Ascending aorta (tissue), 2 donors: ENCODE results near the gene XPR1. TPM values are rescaled to one million over a fixed set of nuclear protein-coding genes. Genes with fewer than 3 reads are reported as not detected.

Source experiments
- DNase-seq, 2 donors: peaks; one replicate each; pipeline ENCODE4 v3.0.0-alpha.2; 2019; ENCODE audit warnings: low spot score in 2 of 2
- H3K27ac ChIP-seq, 2 donors: fragments of 200-600 bp; sonication (generic); one replicate each; pipeline ENCODE4 v1.5.1; 2016 to 2017; ENCODE audit warnings: mild to moderate bottlenecking in 1 of 2
- H3K27me3 ChIP-seq: fragments of 200-600 bp; sonication (generic); one replicate; pipeline ENCODE4 v1.5.1; 2017
- H3K36me3 ChIP-seq, 2 donors: fragments of 200-600 bp; sonication (generic); one replicate each; pipeline ENCODE4 v1.5.1; 2016
- H3K4me1 ChIP-seq, 2 donors: fragments of 200-600 bp; sonication (generic); one replicate each; pipeline ENCODE4 v1.5.1; 2016 to 2017; ENCODE audit warnings: mild to moderate bottlenecking in 1 of 2
- H3K4me3 ChIP-seq, 2 donors: fragments of 200-600 bp; sonication (generic); one replicate each; pipeline ENCODE4 v1.5.1; 2016 to 2017; ENCODE audit warnings: mild to moderate bottlenecking in 1 of 2
- H3K9me3 ChIP-seq, 2 donors: fragments of 200-600 bp; sonication (generic); one replicate each; pipeline ENCODE4 v1.5.1; 2016
- intact Hi-C: fragments of 100-400 bp; cut with DNase I; formaldehyde crosslinking; loops from one replicate; pipeline ENCODE4 v1.15.1; 2023
- total RNA-seq: library from RNA; depleted of rRNA; stranded (reverse); fragments of >200 nt; gene quantifications from one replicate; pipeline ENCODE4 v1.1.0, GENCODE V29; 2016
- TF ChIP-seq, protein P1 (sequence below), 3 experiments: fragments of 200-600 bp in 2 of 3; fragments of 450-650 bp in 1 of 3; sonication (generic) in 2 of 3; IDR thresholded peaks; one replicate each; pipeline ENCODE4 v1.5.1; 2016 to 2019; ENCODE audit warnings: antibody characterized with exemption in 3 of 3, mild to moderate bottlenecking in 1 of 3, moderate library complexity in 1 of 3

XPR1 gene
- total RNA-seq, 1 donor from 2014 or later = 41.6 TPM

DNA sequence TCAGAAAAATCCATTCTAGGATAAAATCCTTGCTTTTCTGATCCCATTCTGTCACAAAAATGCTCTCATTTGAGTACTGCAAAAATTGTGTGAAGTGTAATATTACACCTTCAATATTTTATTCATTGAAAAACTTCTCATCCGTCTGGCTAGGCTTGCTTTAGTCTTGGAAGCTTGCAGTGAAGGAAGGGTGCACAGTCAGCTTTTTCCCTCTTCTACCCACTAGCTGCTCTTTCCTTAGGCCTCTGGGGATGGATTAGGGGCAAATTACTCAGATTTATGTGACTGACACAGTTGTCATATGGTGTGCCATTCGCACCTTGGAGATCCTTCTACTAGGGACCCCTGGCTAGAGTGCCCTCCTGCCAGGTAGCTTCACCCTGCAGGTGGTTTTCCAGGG is 40.9 kb upstream of the XPR1 start:
- H3K4me1 ChIP-seq = peaks cover 4 to 9% of the 10 kb centered on the region in 2 donors
- no peaks in the 10 kb centered on the region for H3K36me3 ChIP-seq
- intact Hi-C loops = no loop called here
- no peak overlapping the region for H3K27ac ChIP-seq
- peaks cover 3 to 18% of the 10 kb centered on the region in 2 donors for H3K9me3 ChIP-seq
- H3K27me3 ChIP-seq = no peaks in the 10 kb centered on the region
- TF ChIP-seq, protein P1, sequence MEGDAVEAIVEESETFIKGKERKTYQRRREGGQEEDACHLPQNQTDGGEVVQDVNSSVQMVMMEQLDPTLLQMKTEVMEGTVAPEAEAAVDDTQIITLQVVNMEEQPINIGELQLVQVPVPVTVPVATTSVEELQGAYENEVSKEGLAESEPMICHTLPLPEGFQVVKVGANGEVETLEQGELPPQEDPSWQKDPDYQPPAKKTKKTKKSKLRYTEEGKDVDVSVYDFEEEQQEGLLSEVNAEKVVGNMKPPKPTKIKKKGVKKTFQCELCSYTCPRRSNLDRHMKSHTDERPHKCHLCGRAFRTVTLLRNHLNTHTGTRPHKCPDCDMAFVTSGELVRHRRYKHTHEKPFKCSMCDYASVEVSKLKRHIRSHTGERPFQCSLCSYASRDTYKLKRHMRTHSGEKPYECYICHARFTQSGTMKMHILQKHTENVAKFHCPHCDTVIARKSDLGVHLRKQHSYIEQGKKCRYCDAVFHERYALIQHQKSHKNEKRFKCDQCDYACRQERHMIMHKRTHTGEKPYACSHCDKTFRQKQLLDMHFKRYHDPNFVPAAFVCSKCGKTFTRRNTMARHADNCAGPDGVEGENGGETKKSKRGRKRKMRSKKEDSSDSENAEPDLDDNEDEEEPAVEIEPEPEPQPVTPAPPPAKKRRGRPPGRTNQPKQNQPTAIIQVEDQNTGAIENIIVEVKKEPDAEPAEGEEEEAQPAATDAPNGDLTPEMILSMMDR (IDR thresholded peaks at IDR 0.05) = no peak
- no peak overlapping the region for H3K4me3 ChIP-seq
- no peak for DNase-seq

DNA sequence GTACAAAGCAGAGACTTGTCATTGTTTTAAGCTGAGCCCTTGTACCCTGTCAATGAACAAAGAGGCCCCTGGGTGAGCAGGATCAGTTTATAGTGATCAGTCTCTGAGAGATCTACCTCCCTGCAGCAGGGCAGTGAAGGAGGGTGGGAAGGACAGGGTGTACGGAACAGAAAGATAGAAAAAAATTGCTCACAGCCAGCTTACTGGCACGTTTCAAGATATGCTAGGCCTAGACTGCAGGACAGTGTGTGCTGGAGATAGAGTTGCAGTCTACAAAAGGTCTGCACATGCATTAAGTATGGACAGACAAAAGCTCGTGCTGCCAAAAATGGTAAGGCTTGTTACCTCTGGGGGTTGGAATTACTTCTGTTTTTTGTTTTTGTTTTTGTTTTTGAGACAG is 38.4 kb upstream of the XPR1 start:
- no peak overlapping the region for H3K27ac ChIP-seq
- TF ChIP-seq, protein P1 (IDR thresholded peaks at IDR 0.05) = no peak
- intact Hi-C loops = no loop called here
- no peaks in the 10 kb centered on the region for H3K27me3 ChIP-seq
- no peaks in the 10 kb centered on the region for H3K36me3 ChIP-seq
- H3K4me1 ChIP-seq = no peaks in the 10 kb centered on the region
- H3K4me3 ChIP-seq = no peak overlapping the region
- peaks cover 3 to 13% of the 10 kb centered on the region in 2 donors for H3K9me3 ChIP-seq
- no peak for DNase-seq

DNA sequence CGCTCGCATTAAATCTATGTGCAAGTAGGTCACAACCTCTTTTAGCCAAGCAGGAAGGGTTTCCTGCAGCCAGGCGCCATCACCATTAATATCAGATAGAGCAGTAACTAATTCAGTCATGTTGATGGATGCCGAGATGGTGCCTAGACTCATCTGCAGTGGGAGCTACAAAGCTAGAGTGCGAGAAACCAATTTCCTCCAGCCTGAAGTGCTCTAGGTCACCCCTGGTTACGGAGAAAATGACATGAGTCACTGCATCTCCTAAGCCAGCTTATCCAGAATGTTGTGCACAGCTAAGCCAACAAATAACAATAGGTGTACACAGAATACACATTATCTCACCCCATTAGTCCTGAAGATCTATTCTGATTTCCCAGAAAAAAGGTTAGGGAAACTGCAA is 37.1 kb upstream of the XPR1 start:
- no peaks in the 10 kb centered on the region for H3K9me3 ChIP-seq
- TF ChIP-seq, protein P1 (IDR thresholded peaks at IDR 0.05) = no peak
- H3K27me3 ChIP-seq = no peaks in the 10 kb centered on the region
- no peak overlapping the region for H3K4me3 ChIP-seq
- intact Hi-C loops = no loop called here
- DNase-seq = no peak
- no peaks in the 10 kb centered on the region for H3K4me1 ChIP-seq
- H3K36me3 ChIP-seq = no peaks in the 10 kb centered on the region
- no peak overlapping the region for H3K27ac ChIP-seq

DNA sequence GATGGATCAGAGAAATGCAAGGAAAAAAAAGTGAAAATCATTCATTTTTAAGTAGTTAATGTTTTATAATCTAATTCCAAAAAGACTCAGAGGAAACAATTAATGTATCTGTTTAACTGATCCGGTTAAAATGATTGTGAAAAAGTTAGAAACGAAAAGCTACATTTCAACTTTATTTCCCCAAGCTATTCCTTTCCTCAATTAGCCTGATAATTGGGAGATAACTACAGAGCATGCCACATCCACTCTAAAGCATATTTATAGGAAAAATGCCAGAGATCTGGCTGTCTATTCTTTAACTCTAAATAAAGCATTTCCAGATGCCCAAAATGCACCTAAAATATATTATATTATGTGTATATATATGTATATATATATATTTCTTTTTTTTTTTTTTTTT is 35.9 kb upstream of the XPR1 start:
- intact Hi-C loops = no loop called here
- no peaks in the 10 kb centered on the region for H3K9me3 ChIP-seq
- no peaks in the 10 kb centered on the region for H3K36me3 ChIP-seq
- no peaks in the 10 kb centered on the region for H3K4me1 ChIP-seq
- no peak for DNase-seq
- H3K27me3 ChIP-seq = no peaks in the 10 kb centered on the region
- TF ChIP-seq, protein P1 (IDR thresholded peaks at IDR 0.05) = no peak
- H3K4me3 ChIP-seq = no peak overlapping the region
- no peak overlapping the region for H3K27ac ChIP-seq

DNA sequence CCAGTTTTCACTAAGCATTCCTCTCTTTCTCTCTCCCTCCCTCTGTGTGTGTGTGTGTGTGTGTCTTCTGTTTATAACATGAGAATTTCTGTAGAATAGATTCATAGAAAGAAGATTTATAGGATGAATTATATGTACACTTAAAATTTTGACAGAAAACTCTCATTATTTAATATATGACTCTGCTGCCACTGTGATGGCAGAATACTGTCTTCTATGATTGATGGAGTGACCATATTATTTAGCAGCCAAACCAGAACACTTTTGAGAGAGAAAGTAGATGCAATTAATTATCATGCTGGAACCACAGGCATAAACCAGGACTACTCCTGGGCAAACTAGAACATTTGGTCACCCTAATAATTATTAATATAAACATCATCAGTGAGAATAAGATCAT is 34.3 kb upstream of the XPR1 start:
- no peaks in the 10 kb centered on the region for H3K4me1 ChIP-seq
- H3K36me3 ChIP-seq = no peaks in the 10 kb centered on the region
- H3K9me3 ChIP-seq = no peaks in the 10 kb centered on the region
- TF ChIP-seq, protein P1 (IDR thresholded peaks at IDR 0.05) = no peak
- no peak overlapping the region for H3K4me3 ChIP-seq
- intact Hi-C loops = no loop called here
- no peak for DNase-seq
- no peaks in the 10 kb centered on the region for H3K27me3 ChIP-seq
- H3K27ac ChIP-seq = no peak overlapping the region

DNA sequence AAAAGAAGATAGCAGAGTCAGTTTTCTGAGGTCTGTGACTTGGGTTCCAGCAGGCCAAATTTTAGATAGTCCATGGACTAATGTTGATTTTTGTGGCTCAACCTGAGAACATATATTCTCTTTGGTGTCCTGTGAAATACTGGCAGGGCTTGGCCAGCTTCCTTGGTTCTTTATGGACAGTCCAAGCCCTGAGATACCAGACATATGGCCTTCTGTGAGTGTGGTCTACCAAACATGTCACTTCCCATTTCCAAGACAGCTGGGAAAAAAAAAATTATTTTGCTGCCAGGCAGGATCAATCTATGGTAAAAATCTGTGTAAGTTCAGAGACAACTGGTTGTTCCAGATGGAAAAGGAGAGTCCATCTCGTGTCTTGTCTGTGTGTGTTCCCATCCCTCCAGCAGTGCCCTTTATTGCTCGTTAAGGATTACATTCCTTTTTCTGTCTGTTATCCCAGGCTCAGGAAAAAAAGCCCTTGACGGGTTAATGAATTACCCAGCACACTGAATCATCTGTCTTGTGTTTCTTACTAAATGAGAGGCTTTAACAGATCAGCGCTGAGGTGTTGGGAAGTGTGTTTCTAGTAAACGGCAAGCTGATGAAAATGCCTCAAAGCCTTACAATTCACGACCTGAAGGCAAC is 33.4 kb upstream of the XPR1 start:
- intact Hi-C loops = no loop called here
- no peaks in the 10 kb centered on the region for H3K9me3 ChIP-seq
- no peaks in the 10 kb centered on the region for H3K4me1 ChIP-seq
- H3K27ac ChIP-seq = no peak overlapping the region
- no peaks in the 10 kb centered on the region for H3K27me3 ChIP-seq
- no peak overlapping the region for H3K4me3 ChIP-seq
- TF ChIP-seq, protein P1 (IDR thresholded peaks at IDR 0.05) = no peak
- H3K36me3 ChIP-seq = no peaks in the 10 kb centered on the region
- no peak for DNase-seq
